SK-N-SH (cell line): Measurements from ENCODE around the gene TFPT. TPM values are rescaled to one million over a fixed set of nuclear protein-coding genes. Genes with fewer than 3 reads are reported as not detected.

Experiments
- CTCF ChIA-PET: fragments of 300-600, 350-600 bp; formaldehyde crosslinking; extraction: SDS; loops from one replicate; lab custom pipeline; 2021; lab: Yijun Ruan, JAX
- POLR2A ChIA-PET: fragments of 350-600 bp; sonication (Branson Sonifier 250); formaldehyde crosslinking; extraction: SDS; loops from one replicate; lab custom pipeline; 2020; ENCODE audit warnings: antibody characterized with exemption, inconsistent platforms; lab: Yijun Ruan, JAX
- DNase-seq: peaks from one replicate; pipeline ENCODE4 v3.0.0; 2012
- H2AFZ ChIP-seq: fragments of 200-600 bp; sonication (generic); 2 replicates; pipeline ENCODE4 v1.8.1; 2016; ENCODE audit warnings: antibody characterized with exemption, mild to moderate bottlenecking, low read depth
- H3F3A ChIP-seq: fragments of 200-600 bp; sonication (generic); replicated peaks from 2 replicates; pipeline ENCODE3; 2016; ENCODE audit warnings: antibody characterized with exemption, mild to moderate bottlenecking; ENCODE audit not compliant: insufficient read depth
- H3K27ac ChIP-seq, 2 experiments: fragments of 200-500 bp in 1 of 2; fragments of 200-600 bp in 1 of 2; sonication (Bioruptor generic) in 1 of 2; sonication (generic), shearing (Covaris generic) in 1 of 2; 2 replicates each; pipeline versions ENCODE4 v1.5.1 to v1.6.1; 2014 to 2016; ENCODE audit warnings: low read depth in 2 of 2, inconsistent platforms in 1 of 2, low read length in 1 of 2, mild to moderate bottlenecking in 1 of 2, mixed read lengths in 1 of 2
- H3K27me3 ChIP-seq: fragments of 200-600 bp; sonication (generic), shearing (Covaris generic); 2 replicates; pipeline ENCODE4 v1.6.1; 2016; ENCODE audit warnings: mixed run types; ENCODE audit not compliant: insufficient read depth
- H3K36me3 ChIP-seq, 2 experiments: fragments of 200-500 bp in 1 of 2; fragments of 200-600 bp in 1 of 2; sonication (Bioruptor generic) in 1 of 2; sonication (generic) in 1 of 2; replicated peaks in 1 of 2; 2 replicates each; pipeline versions ENCODE3 to v1.5.1; 2014 to 2016; ENCODE audit warnings: low read length in 1 of 2, mild to moderate bottlenecking in 1 of 2; ENCODE audit not compliant: insufficient read depth in 2 of 2, control insufficient read depth in 1 of 2
- H3K4me1 ChIP-seq, 2 experiments: fragments of 200-500 bp in 1 of 2; fragments of 200-600 bp in 1 of 2; sonication (Bioruptor generic) in 1 of 2; sonication (generic), shearing (Covaris generic) in 1 of 2; 2 replicates each; pipeline versions ENCODE4 v1.5.1 to v1.6.1; 2014 to 2016; ENCODE audit warnings: low read depth in 1 of 2, low read length in 1 of 2, mixed run types in 1 of 2; ENCODE audit not compliant: insufficient read depth in 2 of 2, control insufficient read depth in 1 of 2
- H3K4me2 ChIP-seq: fragments of 200-600 bp; sonication (generic), shearing (Covaris generic); 2 replicates; pipeline ENCODE4 v1.6.1; 2017; ENCODE audit warnings: mixed run types
- H3K4me3 ChIP-seq, 2 experiments: fragments of 200-500 bp in 1 of 2; fragments of 200-600 bp in 1 of 2; sonication (Bioruptor generic) in 1 of 2; sonication (generic), shearing (Covaris generic) in 1 of 2; 2 replicates each; pipeline versions ENCODE4 v1.5.1 to v1.8.1; 2014 to 2016; ENCODE audit warnings: low read depth in 2 of 2, inconsistent platforms in 1 of 2, low read length in 1 of 2, mild to moderate bottlenecking in 1 of 2, mixed read lengths in 1 of 2, moderate library complexity in 1 of 2
- H3K79me2 ChIP-seq: fragments of 200-600 bp; sonication (generic); 2 replicates; pipeline ENCODE4 v1.8.1; 2017; ENCODE audit warnings: mild to moderate bottlenecking; ENCODE audit not compliant: insufficient read depth
- H3K9ac ChIP-seq: fragments of 200-600 bp; sonication (generic); 2 replicates; pipeline ENCODE4 v1.6.1; 2017; ENCODE audit warnings: mixed run types
- H3K9me2 ChIP-seq: fragments of 200-600 bp; sonication (generic); 2 replicates; pipeline ENCODE4 v1.6.1; 2017; ENCODE audit warnings: mixed run types
- H3K9me3 ChIP-seq: fragments of 200-600 bp; sonication (generic); 2 replicates; pipeline ENCODE4 v1.6.1; 2017; ENCODE audit warnings: mixed run types, mild to moderate bottlenecking, moderate library complexity
- H4K20me1 ChIP-seq: fragments of 200-600 bp; sonication (generic); 2 replicates; pipeline ENCODE4 v1.6.1; 2017; ENCODE audit warnings: mild to moderate bottlenecking, mixed run types; ENCODE audit not compliant: insufficient read depth
- CHD2 ChIP-seq: fragments of 150-350 bp; IDR thresholded peaks from 2 replicates; pipeline ENCODE4 v1.6.1; 2018; ENCODE audit warnings: low read length; ENCODE audit not compliant: partially characterized antibody
- ELF1 ChIP-seq: IDR thresholded peaks from 2 replicates; pipeline ENCODE4 v1.4.0; 2012
- FOXJ3 ChIP-seq: sonication (generic); formaldehyde crosslinking; IDR thresholded peaks from 2 replicates; pipeline ENCODE4 v1.5.1; 2020; ENCODE audit warnings: mild to moderate bottlenecking, missing genetic modification reagents
- GABPA ChIP-seq: IDR thresholded peaks from 2 replicates; pipeline ENCODE4 v1.4.0; 2012; ENCODE audit warnings: low read depth, mild to moderate bottlenecking
- JUND ChIP-seq: IDR thresholded peaks from 2 replicates; pipeline ENCODE4 v1.4.0; 2012
- MXI1 ChIP-seq: IDR thresholded peaks from 2 replicates; pipeline ENCODE4 v1.6.1; 2012; ENCODE audit warnings: mild to moderate bottlenecking, low read depth, low read length, improper control_type of control experiment
- NFIC ChIP-seq: IDR thresholded peaks from 2 replicates; pipeline ENCODE4 v1.4.0; 2012; ENCODE audit warnings: borderline replicate concordance
- PBX3 ChIP-seq: IDR thresholded peaks from 2 replicates; pipeline ENCODE4; 2012
- POLR2AphosphoS5 ChIP-seq: IDR thresholded peaks from 2 replicates; pipeline ENCODE4 v1.6.1; 2012; ENCODE audit warnings: low read depth, low read length
- RAD21 ChIP-seq: IDR thresholded peaks from 2 replicates; pipeline ENCODE4 v1.6.1; 2012; ENCODE audit warnings: mild to moderate bottlenecking, low read length
- RFX5 ChIP-seq: IDR thresholded peaks from 2 replicates; pipeline ENCODE4 v1.6.1; 2012; ENCODE audit warnings: mild to moderate bottlenecking, improper control_type of control experiment, low read length
- RXRA ChIP-seq: IDR thresholded peaks from 2 replicates; pipeline ENCODE4 v1.4.0; 2012; ENCODE audit warnings: low read depth, mild to moderate bottlenecking, borderline replicate concordance
- TAF1 ChIP-seq: IDR thresholded peaks from 2 replicates; pipeline ENCODE4 v1.6.1; 2012; ENCODE audit warnings: low read depth, mild to moderate bottlenecking, low read length, moderate library complexity, borderline replicate concordance
- TCF12 ChIP-seq: IDR thresholded peaks from 2 replicates; pipeline ENCODE4 v1.4.0; 2012
- TEAD4 ChIP-seq: IDR thresholded peaks from 2 replicates; pipeline ENCODE4 v1.4.0; 2012; ENCODE audit warnings: mild to moderate bottlenecking, borderline replicate concordance; ENCODE audit not compliant: insufficient read depth
- USF1 ChIP-seq: IDR thresholded peaks from 2 replicates; pipeline ENCODE4 v1.4.0; 2012; ENCODE audit warnings: low read depth, borderline replicate concordance
- WGBS: methylation state at CpG from one replicate; pipeline ENCODE4 v1.1.6; 2017; ENCODE audit warnings: low lambda C conversion rate; 5-methylcytosine and 5-hydroxymethylcytosine counted together
- polyA plus RNA-seq, 3 experiments: library from polyadenylated mRNA; depleted of rRNA; stranded (reverse); fragments of >200 nt; gene quantifications; 2 replicates each; pipeline ENCODE4 v1.2.3, GENCODE V29; 2012

The TFPT gene
- polyA plus RNA-seq, 1 of the 3 experiments (the other 2 are of a cell fraction), result 49.7 TPM

- H3F3A ChIP-seq, result no peaks in the 10 kb centered on the region
- POLR2A ChIA-PET, result no interaction called here
- H3K79me2 ChIP-seq, result no peaks in the 10 kb centered on the region
- H3K4me3 ChIP-seq, result no peak overlapping the region
- no peak for DNase-seq
- H3K9me3 ChIP-seq, result no peaks in the 10 kb centered on the region
- H3K4me2 ChIP-seq, result no peak overlapping the region
- no peak for TF ChIP-seq USF1
- TF ChIP-seq RXRA, result no peak
- no peak for TF ChIP-seq CHD2
- TF ChIP-seq JUND, result no peak
- no peak for TF ChIP-seq FOXJ3 (CRISPR knock-in tag)
- TF ChIP-seq RFX5, result no peak
- no peak for TF ChIP-seq GABPA
- TF ChIP-seq NFIC, result no peak
- no peak for TF ChIP-seq ELF1
- no peak for TF ChIP-seq PBX3
- TF ChIP-seq POLR2AphosphoS5, result no peak
- TF ChIP-seq, all 33 proteins: peak for 0
- Histone ChIP-seq H3K27ac (no peak overlapping the region), H3K4me1 (no peaks in the 10 kb centered on the region), H2AFZ (no peak overlapping the region), H3K9ac (no peak overlapping the region), H4K20me1 (no peaks in the 10 kb centered on the region), H3K36me3 (peaks cover 0 to 54% of the 10 kb centered on the region in 2 experiments), H3K27me3 (no peaks in the 10 kb centered on the region), H3K9me2 (no peaks in the 10 kb centered on the region)
- CTCF ChIA-PET, result no interaction called here
- 93% methylated on average over 19 of the region's 20 CpGs for WGBS
Observed at GRCh38 chr19:54129617-54129996, 14.2 kb upstream of the TFPT start.

GRCh38 chr19:54128796-54129616 lies 13.5 kb upstream of the TFPT start:
- no peak overlapping the region for H2AFZ ChIP-seq
- no peaks in the 10 kb centered on the region for H3F3A ChIP-seq
- H3K79me2 ChIP-seq, result no peaks in the 10 kb centered on the region
- TF ChIP-seq MXI1 (no peak), TEAD4 (no peak), TAF1 (no peak), RAD21 (no peak), GABPA (no peak), USF1 (no peak), TCF12 (no peak)
- TF ChIP-seq, all 33 proteins: peak for 0
- no peak overlapping the region for H3K4me2 ChIP-seq
- no peaks in the 10 kb centered on the region for H3K9me3 ChIP-seq
- H3K4me1 ChIP-seq, result no peaks in the 10 kb centered on the region
- H3K9me2 ChIP-seq, result no peaks in the 10 kb centered on the region
- POLR2A ChIA-PET, result no interaction called here
- no peak overlapping the region for H3K4me3 ChIP-seq
- H3K36me3 ChIP-seq, result peaks cover 0 to 60% of the 10 kb centered on the region in 2 experiments
- no peak for DNase-seq
- CTCF ChIA-PET, result no interaction called here
- 96% methylated on average over 25 of the region's 41 CpGs for WGBS
- H3K9ac ChIP-seq, result no peak overlapping the region
- no peaks in the 10 kb centered on the region for H3K27me3 ChIP-seq
- H3K27ac ChIP-seq, result no peak overlapping the region
- no peaks in the 10 kb centered on the region for H4K20me1 ChIP-seq
